GM12878 (cell line): ENCODE data around the gene FBXO5. TPM values are rescaled to one million over a fixed set of nuclear protein-coding genes. Genes with fewer than 3 reads are reported as not detected.

Experiments used
- ATAC-seq: fragments of 200-7000 bp; cut with Tn5 transposase; 3 replicates; pipeline ENCODE4 v1.9.1; 2020; ENCODE audit warnings: mild to moderate bottlenecking, moderate library complexity
- BruUV-seq: library from RNA; stranded (reverse); fragments of 400-500 nt; replicated peaks from 2 replicates; lab custom pipeline; 2021; lab: Mats Ljungman, UMichigan
- CTCF ChIA-PET: fragments of 300-600 bp; sonication (Branson Sonifier 250); formaldehyde crosslinking; extraction: SDS; loops from one replicate; lab custom pipeline; 2021; ENCODE audit warnings: inconsistent platforms; lab: Yijun Ruan, JAX
- POLR2A ChIA-PET: fragments of 350-600 bp; formaldehyde crosslinking; extraction: SDS; loops from one replicate; lab custom pipeline; 2021; ENCODE audit warnings: inconsistent platforms; lab: Charles Lee
- RAD21 ChIA-PET: fragments of 300-600 bp; sonication (Branson Sonifier 250); formaldehyde crosslinking; loops from one replicate; lab custom pipeline; 2023; ENCODE audit warnings: antibody characterized with exemption; ENCODE audit not compliant: unreplicated experiment; lab: Charles Lee
- SMC1A ChIA-PET: fragments of 300-600 bp; sonication (Branson Sonifier 250); formaldehyde crosslinking; loops from one replicate; lab custom pipeline; 2023; ENCODE audit not compliant: unreplicated experiment, uncharacterized antibody; lab: Charles Lee
- DNase-seq: peaks from one replicate; pipeline ENCODE4 v3.0.0-alpha.2; 2011; ENCODE audit warnings: low read depth, low spot score
- FAIRE-seq: peaks from 3 replicates; lab custom pipeline; 2011; peaks lifted over from hg19 to GRCh38; lab: Jason Lieb, UNC
- H2AFZ ChIP-seq: 2 replicates; pipeline ENCODE4 v1.6.0; 2011; ENCODE audit warnings: low read depth, low read length, control low read depth; ENCODE audit not compliant: control insufficient read depth
- H3K27ac ChIP-seq: 2 replicates; pipeline ENCODE4 v1.5.1; 2011; ENCODE audit warnings: control low read depth; ENCODE audit not compliant: control insufficient read depth, insufficient read depth
- H3K27me3 ChIP-seq, 2 experiments: replicated peaks in 1 of 2; 2 replicates each; pipeline versions ENCODE4 v1.6.0 to v1.6.1; 2011; ENCODE audit warnings: low read length in 1 of 2; ENCODE audit not compliant: control insufficient read depth in 2 of 2, insufficient read depth in 2 of 2
- H3K36me3 ChIP-seq, 2 experiments: 2 replicates each; pipeline ENCODE4 v1.5.1; 2011; ENCODE audit warnings: low read length in 1 of 2; ENCODE audit not compliant: control insufficient read depth in 2 of 2, insufficient read depth in 2 of 2
- H3K4me1 ChIP-seq: 2 replicates; pipeline ENCODE4 v1.6.1; 2011; ENCODE audit warnings: mild to moderate bottlenecking, low read length, moderate library complexity, mixed read lengths; ENCODE audit not compliant: control insufficient read depth, insufficient read depth
- H3K4me2 ChIP-seq: 2 replicates; pipeline ENCODE4 v1.6.0; 2011; ENCODE audit warnings: control low read depth; ENCODE audit not compliant: control insufficient read depth, insufficient read depth
- H3K4me3 ChIP-seq: fragments of 200-600 bp; sonication (generic); 2 replicates; pipeline ENCODE4 v1.5.1; 2016
- H3K79me2 ChIP-seq: 2 replicates; pipeline ENCODE4 v1.6.0; 2011; ENCODE audit warnings: low read length; ENCODE audit not compliant: control insufficient read depth, insufficient read depth
- H3K9ac ChIP-seq: 2 replicates; pipeline ENCODE4 v1.8.0; 2011; ENCODE audit warnings: low read length, control low read depth, mixed read lengths; ENCODE audit not compliant: control insufficient read depth, insufficient read depth
- H3K9me3 ChIP-seq: replicated peaks from 3 replicates; pipeline ENCODE4 v1.5.1; 2011; ENCODE audit warnings: mild to moderate bottlenecking, low read length; ENCODE audit not compliant: control insufficient read depth, insufficient read depth
- H4K20me1 ChIP-seq: 2 replicates; pipeline ENCODE4 v1.6.0; 2011; ENCODE audit not compliant: control insufficient read depth, insufficient read depth
- ATF2 ChIP-seq: IDR thresholded peaks from 2 replicates; pipeline ENCODE4 v1.6.1; 2012; ENCODE audit warnings: low read length, inconsistent platforms
- ATF7 ChIP-seq: fragments of 450-650 bp; IDR thresholded peaks from 2 replicates; pipeline ENCODE4 v1.6.1; 2016; ENCODE audit warnings: low read depth, mild to moderate bottlenecking
- CHD4 ChIP-seq: fragments of 200-600 bp; sonication (generic); IDR thresholded peaks from 2 replicates; pipeline ENCODE4 v1.6.1; 2016; ENCODE audit warnings: mild to moderate bottlenecking
- CREB1 ChIP-seq: IDR thresholded peaks from 2 replicates; pipeline ENCODE4 v1.6.1; 2012; ENCODE audit warnings: low read depth, mild to moderate bottlenecking, inconsistent platforms
- HCFC1 ChIP-seq: fragments of 150-350 bp; IDR thresholded peaks from 2 replicates; pipeline ENCODE4 v1.6.1; 2014; ENCODE audit warnings: low read length
- MAX ChIP-seq: IDR thresholded peaks from 2 replicates; pipeline ENCODE4 v1.6.1; 2012; ENCODE audit warnings: low read depth, low read length, improper control_type of control experiment
- NKRF ChIP-seq: fragments of 450-650 bp; conservative IDR thresholded peaks from 2 replicates; pipeline ENCODE4 v1.6.1; 2017; ENCODE audit warnings: mild to moderate bottlenecking, moderate library complexity
- NR2F1 ChIP-seq: fragments of 450-650 bp; conservative IDR thresholded peaks from 2 replicates; pipeline ENCODE4 v1.6.1; 2017; ENCODE audit warnings: mild to moderate bottlenecking
- PML ChIP-seq: IDR thresholded peaks from 2 replicates; pipeline ENCODE4 v1.6.1; 2012; ENCODE audit warnings: low read length, inconsistent platforms
- SMARCA5 ChIP-seq: fragments of 450-650 bp; IDR thresholded peaks from 2 replicates; pipeline ENCODE4 v1.6.1; 2017; ENCODE audit warnings: mild to moderate bottlenecking
- YY1 ChIP-seq: IDR thresholded peaks from 2 replicates; pipeline ENCODE4 v1.6.1; 2011; ENCODE audit warnings: low read depth, mild to moderate bottlenecking, low read length
- WGBS: methylation state at CpG from one replicate; pipeline ENCODE4 v1.1.6; 2016; ENCODE audit warnings: low lambda C conversion rate; ENCODE audit not compliant: insufficient replicate concordance, insufficient coverage; ENCODE audit errors: missing lambda C conversion rate; 5-methylcytosine and 5-hydroxymethylcytosine counted together
- in situ Hi-C: fragments of 300-500 bp; cut with MboI; formaldehyde crosslinking; loops from 9 replicates; pipeline ENCODE4 v1.14.3; 2018; ENCODE audit warnings: mixed read lengths
- intact Hi-C: fragments of 100-400 bp; cut with micrococcal nuclease; formaldehyde crosslinking; loops from one replicate; pipeline ENCODE4 v1.14.2; 2022; ENCODE audit not compliant: unreplicated experiment
- polyA plus RNA-seq, 11 experiments: library from polyadenylated mRNA; depleted of rRNA in 4 of 11; unstranded in 6 of 11; stranded (reverse) in 5 of 11; fragments of >200 nt; fragmentation: Nextera tagmentation in 4 of 11; fragmentation: Illumina TruSeq in 1 of 11; extraction: Ambion mirVana in 4 of 11; extraction: Trizol in 1 of 11; gene quantifications; 1 replicate in 1 of 11; 2 replicates in 10 of 11; pipeline versions ENCODE4 v1.2.1 to v1.2.3, GENCODE V29; 2011 to 2016; ENCODE audit warnings: inconsistent platforms in 2 of 11, missing spikeins in 2 of 11, low read depth in 1 of 11
- total RNA-seq, 4 experiments: library from RNA; depleted of rRNA in 3 of 4; stranded (reverse); fragments of >200 nt in 3 of 4; fragmentation: Illumina TruSeq in 1 of 4; extraction: Trizol in 1 of 4; gene quantifications; 2 replicates each; pipeline versions ENCODE4 v1.2.1 to v1.2.3, GENCODE V29; 2013 to 2021

Gene FBXO5
- total and polyA plus RNA-seq, 10 of the 15 experiments (the other 5 are each of a cell fraction or from before 2014, with no cell fraction given), result 13.6 to 62.2 (median 37.7) TPM

GRCh38 chr6:153001767-153002612, 19.1 kb upstream of the FBXO5 start:
- peaks cover 58% of the 10 kb centered on the region for H3K79me2 ChIP-seq

More at GRCh38 chr6:153001767-153002612, 19.1 kb upstream of the FBXO5 start:
- Histone ChIP-seq H3K4me3 (peak overlapping the region; percentile 84), H3K9ac (peak overlapping the region; percentile 75), H3K27ac (peak overlapping the region; percentile 61), H3K36me3 (peaks cover 0 to 2% of the 10 kb centered on the region in 2 experiments; a peak in 2 of 4 replicates), H2AFZ (peak overlapping the region; percentile 8; the same call in 1 of the 2 replicates), H3K4me2 (peak overlapping the region; percentile 80), H3K9me3 (no peaks in the 10 kb centered on the region; the same call in 2 of the 3 replicates), H4K20me1 (no peaks in the 10 kb centered on the region), H3K4me1 (no peaks in the 10 kb centered on the region), H3K27me3 (no peaks in the 10 kb centered on the region)
- ATAC-seq, result peak; percentile 48
- ChIA-PET SMC1A (interaction anchor here (0.6 to 3.0 kb wide), 3 partner anchors 11 to 24 kb away, joined by 4 to 26 read pairs (median 25); no protein-coding TSS in a partner anchor), CTCF (interaction anchor here (0.9 to 1.0 kb wide), 2 partner anchors 17 to 24 kb away, joined by 3 read pairs; no protein-coding TSS in a partner anchor), POLR2A (interaction anchor here (2.8 to 7.9 kb wide), 2 partner anchors 17 to 23 kb away, joined by 10 to 101 read pairs; partner anchors contain the start of gene FBXO5), RAD21 (interaction anchor here (1.0 kb wide), 1 partner anchor 19 kb away, joined by 5 read pairs; the partner anchor contains the start of gene FBXO5)
- no peak for FAIRE-seq
- in situ Hi-C loops, result no loop called here
- BruUV-seq, result TSS peak; percentile 75
- DNase-seq, result no peak
- TF ChIP-seq CHD4 (no peak), ATF2 (0 out of 2 replicates have a peak, but pooled peaks have one; percentile 32), ATF7 (peak; percentile 89), HCFC1 (no peak), YY1 (0 out of 2 replicates have a peak, but pooled peaks have one; percentile 9), MAX (no peak), NR2F1 (no peak; the same call in none of the 2 replicates), CREB1 (0 out of 2 replicates have a peak, but pooled peaks have one; percentile 8), SMARCA5 (0 out of 2 replicates have a peak, but pooled peaks have one; percentile 20), PML (0 out of 2 replicates have a peak, but pooled peaks have one; percentile 27), NKRF (0 out of 2 replicates have a peak, but pooled peaks have one; percentile 29)
- WGBS, result 7% methylated on average over 17 of the region's 31 CpGs
- intact Hi-C loops, result loop anchor here (2.0 kb wide), 2 partner anchors 17 to 91 kb away; no protein-coding TSS in a partner anchor
